ENCODE data around the gene UBAP2. TPM values are rescaled to one million over a fixed set of nuclear protein-coding genes. Genes with fewer than 3 reads are reported as not detected.

UBAP2 gene
- total and polyA plus RNA-seq, 8 donors: 28.2 to 40.3 (median 36.3) TPM

- Histone ChIP-seq H3K27ac (no peak overlapping the region), H3K36me3 (peaks cover 0 to 100% of the 10 kb centered on the region in 2 donors), H3K4me1 (no peaks in the 10 kb centered on the region), H3K4me3 (no peak overlapping the region), H3K27me3 (no peaks in the 10 kb centered on the region), H3K9me3 (no peaks in the 10 kb centered on the region)
- intact Hi-C loops (cut with DNase I): no loop called here
- TF ChIP-seq CTCF (IDR thresholded peaks at IDR 0.05): no peak
- no peak for DNase-seq
- no peak for ATAC-seq
These were observed 44.9 kb upstream of the UBAP2 start for GRCh38 chr9:34093578-34093977.

GRCh38 chr9:34089311-34089710, 40.6 kb upstream of the UBAP2 start:
- Histone ChIP-seq H3K9me3 (no peaks in the 10 kb centered on the region), H3K27me3 (no peaks in the 10 kb centered on the region), H3K27ac (no peak overlapping the region), H3K4me3 (no peak overlapping the region), H3K36me3 (peaks cover 0 to 98% of the 10 kb centered on the region in 2 donors), H3K4me1 (peaks cover 0 to 4% of the 10 kb centered on the region in 2 donors)
- no peak for TF ChIP-seq CTCF (IDR thresholded peaks at IDR 0.05)
- intact Hi-C loops (cut with DNase I): no loop called here
- no peak for ATAC-seq
- DNase-seq: no peak

- H3K27ac ChIP-seq: no peak overlapping the region
- no peak for ATAC-seq
- H3K4me3 ChIP-seq: no peak overlapping the region
- DNase-seq: no peak
- no peaks in the 10 kb centered on the region for H3K9me3 ChIP-seq
- H3K27me3 ChIP-seq: no peaks in the 10 kb centered on the region
- peaks cover 0 to 4% of the 10 kb centered on the region in 2 donors for H3K4me1 ChIP-seq
- TF ChIP-seq CTCF (IDR thresholded peaks at IDR 0.05): no peak
- intact Hi-C loops (cut with DNase I): no loop called here
- peaks cover 0 to 79% of the 10 kb centered on the region in 2 donors for H3K36me3 ChIP-seq
These were observed 38.7 kb upstream of the UBAP2 start for GRCh38 chr9:34087370-34087769.

GRCh38 chr9:34086864-34087263, 38.2 kb upstream of the UBAP2 start:
- H3K36me3 ChIP-seq: peaks cover 0 to 74% of the 10 kb centered on the region in 2 donors
- no peak overlapping the region for H3K4me3 ChIP-seq
- intact Hi-C loops (cut with DNase I): no loop called here
- peaks cover 0 to 4% of the 10 kb centered on the region in 2 donors for H3K4me1 ChIP-seq
- no peak for DNase-seq
- H3K27me3 ChIP-seq: no peaks in the 10 kb centered on the region
- no peak for TF ChIP-seq CTCF (IDR thresholded peaks at IDR 0.05)
- ATAC-seq: no peak
- no peak overlapping the region for H3K27ac ChIP-seq
- H3K9me3 ChIP-seq: no peaks in the 10 kb centered on the region

GRCh38 chr9:34085581-34086500, 37.2 kb upstream of the UBAP2 start:
- no peak for TF ChIP-seq CTCF (IDR thresholded peaks at IDR 0.05)
- DNase-seq (no peak), ATAC-seq (peak; percentile 19)
- intact Hi-C loops (cut with DNase I): no loop called here
- peaks cover 0 to 4% of the 10 kb centered on the region in 2 donors for H3K4me1 ChIP-seq
- no peak overlapping the region for H3K27ac ChIP-seq
- H3K9me3 ChIP-seq: no peaks in the 10 kb centered on the region
- no peak overlapping the region for H3K4me3 ChIP-seq
- H3K36me3 ChIP-seq: peaks cover 0 to 64% of the 10 kb centered on the region in 2 donors
- H3K27me3 ChIP-seq: no peaks in the 10 kb centered on the region
